Renal cortex interstitium (tissue), 11 donors: ENCODE data around the gene SFRP5. TPM values are rescaled to one million over a fixed set of nuclear protein-coding genes. Genes with fewer than 3 reads are reported as not detected.
A peak's percentile ranks its signal among the peaks of the same experiment; 100 is the strongest.

Source experiments
- DNase-seq, 11 donors: peaks; one replicate each; pipeline ENCODE4 v3.0.0-alpha.2; 2013; ENCODE audit warnings: low read depth in 9 of 11, low spot score in 4 of 11; ENCODE audit errors: extremely low read depth in 1 of 11
- polyA plus RNA-seq, 3 donors: library from polyadenylated mRNA; unstranded; fragments of 120-200 nt; gene quantifications; one replicate each; pipeline ENCODE4 v1.2.1, GENCODE V29; 2013; ENCODE audit not compliant: insufficient read length in 3 of 3

SFRP5 gene
- polyA plus RNA-seq, 3 donors, result 0.08 to 0.11 (median 0.11) TPM

GRCh38 chr10:97789770-97790397 lies 18.1 kb upstream of the SFRP5 start:
- no peak for DNase-seq

DNA sequence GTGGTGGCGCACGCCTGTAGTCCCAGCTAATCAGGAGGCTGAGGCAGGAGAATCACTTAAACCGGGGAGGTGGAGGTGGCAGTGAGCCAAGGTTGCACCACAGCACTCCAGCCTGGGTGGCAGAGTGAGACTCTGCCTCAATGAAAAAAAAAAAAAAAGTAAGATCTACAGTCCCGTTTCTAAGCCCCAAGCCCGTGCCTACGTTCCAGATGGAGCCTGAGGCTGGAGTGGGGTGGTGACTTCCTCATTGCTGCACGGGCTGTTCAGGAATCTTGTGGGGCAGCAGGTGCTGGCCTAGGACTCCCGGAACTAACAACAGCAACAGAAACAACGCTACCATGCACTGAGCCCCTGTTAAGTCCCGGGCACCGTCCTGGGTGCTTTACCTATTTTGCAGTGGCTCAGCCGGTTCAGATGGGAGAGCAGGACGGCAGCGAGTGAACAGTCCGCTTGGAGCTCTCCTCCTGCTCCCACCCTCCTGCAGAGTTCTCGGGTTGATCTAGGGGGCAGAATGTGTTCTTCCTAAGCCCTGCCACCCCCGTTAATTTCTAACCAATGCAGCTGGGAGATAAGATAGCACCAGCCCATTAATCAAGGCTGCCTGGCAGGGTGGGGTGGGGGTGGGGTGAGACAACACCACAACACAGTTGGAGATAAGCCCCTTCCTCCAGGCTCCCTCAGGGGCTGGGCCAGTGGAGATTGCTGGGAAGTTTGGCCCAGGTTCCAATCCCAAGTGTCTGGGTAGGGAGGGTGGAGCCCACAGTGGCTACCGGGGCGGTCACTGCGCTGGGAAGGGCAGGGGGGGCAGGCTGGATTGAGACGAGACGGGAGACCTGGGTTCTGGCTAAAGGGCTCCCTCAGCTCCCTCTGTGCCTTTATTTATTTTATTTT lies 17.0 kb upstream of the SFRP5 start:
- DNase-seq, result peak in 2 of 11 donors; percentile 19 to 31

- DNase-seq, result no peak
Observed at GRCh38 chr10:97785731-97786130, 13.9 kb upstream of the SFRP5 start.

DNA sequence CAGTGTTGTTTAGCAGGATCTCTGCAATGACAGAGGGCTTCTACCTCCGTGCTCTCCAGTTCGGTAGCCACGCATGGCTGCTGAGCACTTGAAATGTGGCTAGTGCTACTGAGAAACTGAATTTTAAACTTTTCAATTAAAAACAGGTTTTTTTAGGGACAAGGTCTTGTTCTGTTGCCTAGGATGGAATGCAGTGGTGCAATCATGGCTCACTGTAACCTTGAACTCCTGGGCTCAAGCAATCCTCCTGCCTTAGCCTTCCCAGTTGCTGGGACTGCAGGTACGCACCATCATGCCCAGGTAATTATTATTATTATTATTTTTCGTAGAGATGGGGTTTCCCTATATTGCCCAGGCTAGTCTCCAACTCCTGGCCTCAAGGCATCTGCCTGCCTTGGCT lies 13.4 kb upstream of the SFRP5 start:
- DNase-seq, result no peak

- DNase-seq, result no peak
Observed at GRCh38 chr10:97784200-97784810, 12.5 kb upstream of the SFRP5 start.

- DNase-seq, result no peak
Observed at GRCh38 chr10:97782455-97783228, 10.8 kb upstream of the SFRP5 start.

- no peak for DNase-seq
Observed at GRCh38 chr10:97781618-97782331, 10.0 kb upstream of the SFRP5 start.

- peak in 1 of 11 donors; percentile 8 for DNase-seq
Observed at GRCh38 chr10:97780841-97781617, 9.2 kb upstream of the SFRP5 start.

DNA sequence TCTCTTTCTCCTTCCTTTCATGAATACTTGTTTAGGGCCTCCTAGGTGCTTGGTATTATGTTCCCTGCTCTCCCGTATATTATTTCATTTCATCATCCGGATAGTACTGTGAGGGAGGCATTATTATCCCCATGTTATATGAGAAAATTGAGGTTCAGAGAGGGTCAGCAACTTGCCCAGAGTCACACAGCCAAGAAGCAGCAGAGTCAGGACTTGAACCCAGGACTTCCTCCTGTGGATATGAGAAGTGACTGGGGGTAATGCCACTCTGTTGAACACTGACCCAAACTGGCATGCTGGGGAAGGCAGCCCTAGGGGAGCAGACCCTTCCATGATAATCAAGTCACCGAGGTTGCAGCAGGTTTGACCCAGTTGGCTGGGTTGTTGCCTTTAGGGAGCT lies 8.2 kb upstream of the SFRP5 start:
- DNase-seq, result no peak

GRCh38 chr10:97779492-97779891 lies 7.7 kb upstream of the SFRP5 start:
- DNase-seq, result no peak

GRCh38 chr10:97778452-97779302 lies 6.9 kb upstream of the SFRP5 start:
- no peak for DNase-seq

GRCh38 chr10:97777143-97777542 lies 5.3 kb upstream of the SFRP5 start:
- no peak for DNase-seq

- DNase-seq, result no peak
Observed at GRCh38 chr10:97774811-97775294, 3.1 kb upstream of the SFRP5 start.

DNA sequence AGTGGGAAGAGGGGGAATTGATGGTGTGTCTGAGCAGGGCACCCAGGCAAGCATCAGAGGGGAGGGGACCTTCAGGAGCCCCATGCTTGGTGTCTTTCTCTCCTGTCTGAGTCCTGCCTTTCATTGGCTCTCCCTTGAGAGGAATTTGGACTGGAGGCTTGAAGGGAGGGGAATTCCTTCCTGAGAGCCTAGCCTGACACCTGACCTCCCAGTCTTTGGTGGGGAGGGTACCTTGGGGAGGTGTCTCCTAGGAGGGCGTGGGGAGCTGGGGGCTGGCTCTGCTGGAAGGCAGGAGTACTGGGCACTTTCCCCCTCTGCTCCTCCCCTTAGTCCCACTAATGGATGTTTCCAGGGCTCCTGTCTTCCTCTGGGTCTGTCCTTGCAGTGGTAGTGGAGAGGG lies 1.3 kb upstream of the SFRP5 start:
- DNase-seq, result no peak

GRCh38 chr10:97771055-97771891 lies 526 bp downstream of the SFRP5 start:
- peak in 1 of 11 donors; percentile 16 for DNase-seq

DNA sequence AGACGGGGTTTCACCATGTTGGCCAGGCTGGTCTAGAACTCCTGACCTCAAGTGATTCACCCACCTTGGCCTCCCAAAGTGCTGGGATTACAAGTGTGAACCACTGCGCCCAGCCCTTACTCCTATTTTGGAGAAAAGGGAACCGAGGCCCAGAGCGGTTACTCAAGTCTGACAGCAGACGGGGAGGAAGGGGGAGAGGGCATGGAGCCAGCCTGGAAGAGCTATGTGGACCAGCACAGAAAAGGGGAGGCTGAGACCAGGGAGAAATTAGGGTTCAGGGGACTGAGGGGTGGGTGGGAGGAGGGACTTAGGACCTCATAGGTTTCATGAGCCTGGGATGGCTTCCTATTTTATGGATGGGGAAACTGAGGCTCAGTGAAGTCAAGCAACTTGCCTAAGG lies 1.5 kb downstream of the SFRP5 start:
- DNase-seq, result no peak
